ENCODE data around the gene HEMGN. TPM values are rescaled to one million over a fixed set of nuclear protein-coding genes. Genes with fewer than 3 reads are reported as not detected.

HEMGN gene
- total RNA-seq, 6 donors from 2014 or later: 0.26 to 3.0 (median 0.51) TPM

DNA sequence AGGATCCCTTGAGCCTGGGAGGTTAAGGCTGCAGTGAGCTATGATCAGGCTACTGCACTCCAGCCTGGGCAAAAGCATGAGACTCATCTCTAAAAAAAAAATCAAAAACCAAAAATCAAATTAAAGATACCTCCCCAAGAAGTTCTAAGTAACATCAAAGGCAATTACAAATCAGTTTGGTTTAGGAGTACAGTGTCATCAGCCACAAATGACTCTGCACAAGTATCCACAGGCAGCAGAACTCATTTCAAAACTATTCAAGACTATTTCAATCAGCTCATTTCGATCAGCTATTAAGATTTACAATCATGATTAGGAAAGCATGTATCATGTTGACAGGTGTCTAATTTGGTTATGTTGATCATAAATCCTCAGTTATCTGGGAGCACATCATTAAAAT lies 34.8 kb downstream of the HEMGN start:
- WGBS, 2 donors: 75 to 78% methylated on average over 1 of the region's 1 CpG
- Histone ChIP-seq H3K36me3 (peaks cover 2 to 39% (median 8%) of the 10 kb centered on the region in 4 donors), H3K27me3 (no peaks in the 10 kb centered on the region), H3K27ac (no peak overlapping the region), H3K4me1 (peaks cover 6 to 34% (median 20%) of the 10 kb centered on the region in 4 donors), H3K9me3 (no peaks in the 10 kb centered on the region), H3K4me3 (no peak overlapping the region)
- TF ChIP-seq POLR2AphosphoS5 (IDR thresholded peaks at IDR 0.05): no peak
- TF ChIP-seq, protein P1, sequence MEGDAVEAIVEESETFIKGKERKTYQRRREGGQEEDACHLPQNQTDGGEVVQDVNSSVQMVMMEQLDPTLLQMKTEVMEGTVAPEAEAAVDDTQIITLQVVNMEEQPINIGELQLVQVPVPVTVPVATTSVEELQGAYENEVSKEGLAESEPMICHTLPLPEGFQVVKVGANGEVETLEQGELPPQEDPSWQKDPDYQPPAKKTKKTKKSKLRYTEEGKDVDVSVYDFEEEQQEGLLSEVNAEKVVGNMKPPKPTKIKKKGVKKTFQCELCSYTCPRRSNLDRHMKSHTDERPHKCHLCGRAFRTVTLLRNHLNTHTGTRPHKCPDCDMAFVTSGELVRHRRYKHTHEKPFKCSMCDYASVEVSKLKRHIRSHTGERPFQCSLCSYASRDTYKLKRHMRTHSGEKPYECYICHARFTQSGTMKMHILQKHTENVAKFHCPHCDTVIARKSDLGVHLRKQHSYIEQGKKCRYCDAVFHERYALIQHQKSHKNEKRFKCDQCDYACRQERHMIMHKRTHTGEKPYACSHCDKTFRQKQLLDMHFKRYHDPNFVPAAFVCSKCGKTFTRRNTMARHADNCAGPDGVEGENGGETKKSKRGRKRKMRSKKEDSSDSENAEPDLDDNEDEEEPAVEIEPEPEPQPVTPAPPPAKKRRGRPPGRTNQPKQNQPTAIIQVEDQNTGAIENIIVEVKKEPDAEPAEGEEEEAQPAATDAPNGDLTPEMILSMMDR (IDR thresholded peaks at IDR 0.05): no peak
- no peak for DNase-seq
- no peak for ATAC-seq (ENCODE audit: low FRiP score in 2 of 2)

DNA sequence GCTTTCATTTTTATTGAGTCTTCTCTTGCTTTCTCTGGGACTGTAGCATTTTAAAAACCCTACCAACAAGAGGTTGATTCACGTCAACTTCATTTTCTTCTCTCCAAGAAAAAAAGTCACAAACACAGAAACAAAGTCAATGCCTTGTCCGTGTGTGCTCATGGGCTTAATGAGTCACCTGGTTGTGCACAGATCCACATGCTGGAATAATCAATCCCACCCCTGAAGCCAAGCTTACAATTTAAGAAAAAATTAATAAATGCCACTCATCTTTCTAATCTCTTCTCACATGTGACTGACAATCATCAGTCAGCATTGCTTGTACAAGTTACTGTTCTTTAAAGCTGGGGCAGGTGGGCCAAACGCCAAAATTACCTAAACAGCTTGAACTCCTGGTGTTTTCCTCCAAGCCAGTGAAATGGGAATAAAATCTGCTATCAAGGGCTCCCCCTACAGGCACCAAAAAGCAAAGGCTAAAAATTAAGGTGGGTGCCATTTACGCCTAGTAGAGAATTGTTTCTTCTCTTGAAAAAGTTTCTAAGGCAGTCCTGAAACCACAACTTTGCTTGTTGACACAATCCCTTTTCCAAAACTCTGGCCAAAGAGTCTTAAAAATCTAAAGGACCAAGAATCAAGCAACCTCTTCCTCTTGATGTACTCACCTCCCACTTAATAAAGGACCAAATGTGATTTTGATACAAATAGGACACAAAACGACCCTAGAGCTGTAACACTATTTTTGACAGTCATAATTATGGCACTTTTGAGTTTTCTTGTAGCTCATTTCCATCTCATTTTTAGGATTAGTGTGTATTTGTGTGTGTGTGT lies 37.0 kb downstream of the HEMGN start:
- H3K4me1 ChIP-seq: peaks cover 2 to 15% (median 5%) of the 10 kb centered on the region in 4 donors
- no peak overlapping the region for H3K4me3 ChIP-seq
- H3K9me3 ChIP-seq: no peaks in the 10 kb centered on the region
- DNase-seq (no peak), ATAC-seq (ENCODE audit: low FRiP score in 2 of 2) (peak; percentile 63 to 82)
- H3K27me3 ChIP-seq: no peaks in the 10 kb centered on the region
- H3K27ac ChIP-seq: no peak overlapping the region
- 41 to 52% methylated on average over 5 of the region's 5 CpGs for WGBS, 2 donors
- peaks cover 2 to 25% (median 9%) of the 10 kb centered on the region in 4 donors for H3K36me3 ChIP-seq
- no peak for TF ChIP-seq EP300 (IDR thresholded peaks at IDR 0.05)
- TF ChIP-seq, protein P1 (IDR thresholded peaks at IDR 0.05): peak; percentile 56 to 69 (median 67)

DNA sequence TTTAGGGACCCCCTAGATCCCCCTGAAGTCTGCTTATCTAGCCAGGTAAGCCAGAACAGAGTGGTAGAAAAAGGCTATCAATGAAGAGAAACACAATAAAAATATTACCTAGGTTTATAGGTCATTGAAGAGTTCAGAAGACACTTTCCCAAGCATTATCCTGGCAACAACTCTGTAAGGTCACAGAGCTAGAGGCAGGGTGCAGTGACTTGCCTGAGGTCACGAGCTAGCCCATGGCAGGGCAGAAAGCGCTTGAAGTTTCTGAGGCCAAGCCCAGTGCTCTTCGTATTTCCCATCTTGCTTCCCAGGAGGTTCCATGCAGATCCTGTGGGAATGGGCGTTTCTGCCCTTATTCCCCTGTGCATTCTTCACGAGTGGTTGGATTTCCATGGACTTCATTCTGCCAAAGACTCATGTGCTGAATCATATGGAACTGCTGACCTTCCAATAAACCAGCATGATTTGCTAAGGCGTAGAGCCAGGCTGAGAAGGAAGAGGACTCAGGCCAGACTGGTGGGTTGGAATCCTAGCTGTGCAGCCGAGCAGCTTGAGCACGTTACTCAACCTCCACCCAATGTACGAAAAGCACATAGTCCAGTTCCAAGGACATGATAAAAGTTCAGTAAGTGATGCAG lies 37.8 kb downstream of the HEMGN start:
- Histone ChIP-seq H3K36me3 (peaks cover 2 to 25% (median 11%) of the 10 kb centered on the region in 4 donors), H3K27ac (no peak overlapping the region), H3K4me3 (no peak overlapping the region), H3K27me3 (no peaks in the 10 kb centered on the region), H3K9me3 (no peaks in the 10 kb centered on the region), H3K4me1 (peaks cover 0 to 8% (median 0%) of the 10 kb centered on the region in 4 donors)
- WGBS, 2 donors: 89 to 90% methylated on average over 9 of the region's 9 CpGs
- DNase-seq: no peak
- TF ChIP-seq POLR2A (IDR thresholded peaks at IDR 0.05) (no peak), POLR2AphosphoS5 (IDR thresholded peaks at IDR 0.05) (no peak), EP300 (IDR thresholded peaks at IDR 0.05) (no peak)
- TF ChIP-seq, protein P1 (IDR thresholded peaks at IDR 0.05): no peak
- ATAC-seq (ENCODE audit: low FRiP score in 2 of 2): no peak

DNA sequence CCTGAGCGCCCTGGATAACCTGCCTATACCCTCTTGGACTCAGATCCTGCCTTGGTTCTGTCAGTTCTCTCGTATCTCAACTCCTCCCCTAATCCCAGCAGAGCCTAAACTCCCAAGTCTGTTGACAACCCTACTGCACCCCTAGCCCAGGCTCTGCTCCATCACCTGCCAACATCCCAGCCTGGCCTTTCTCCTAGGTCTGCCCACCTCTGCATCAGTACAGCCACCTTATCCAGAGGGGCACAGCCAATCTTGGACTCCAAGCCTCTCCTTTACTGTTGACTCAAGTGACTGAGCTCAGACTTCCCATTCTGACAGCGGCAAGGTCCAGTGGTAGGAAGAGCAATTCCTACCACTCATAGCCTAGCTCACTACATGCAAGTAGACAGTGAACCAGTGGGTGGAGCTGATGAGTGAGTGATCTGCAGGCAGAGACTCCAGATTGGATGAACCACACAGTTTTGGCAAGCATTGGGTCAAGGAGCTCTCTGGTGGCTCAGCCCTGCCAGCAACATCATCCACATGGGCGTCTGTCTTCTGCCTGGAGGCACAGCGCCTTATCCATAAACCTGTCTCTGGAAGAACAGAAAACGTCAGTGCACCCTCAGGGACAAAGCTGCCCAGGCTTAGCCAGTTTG lies 42.2 kb downstream of the HEMGN start:
- H3K9me3 ChIP-seq: no peaks in the 10 kb centered on the region
- ATAC-seq (ENCODE audit: low FRiP score in 2 of 2): peak; percentile 52
- no peak for DNase-seq
- no peak overlapping the region for H3K27ac ChIP-seq
- peaks cover 0 to 3% (median 0%) of the 10 kb centered on the region in 4 donors for H3K4me1 ChIP-seq
- no peaks in the 10 kb centered on the region for H3K27me3 ChIP-seq
- H3K36me3 ChIP-seq: peaks cover 0 to 10% (median 6%) of the 10 kb centered on the region in 4 donors
- WGBS, 2 donors: 84 to 89% methylated on average over 6 of the region's 6 CpGs
- no peak overlapping the region for H3K4me3 ChIP-seq
- TF ChIP-seq POLR2A (IDR thresholded peaks at IDR 0.05): no peak
- TF ChIP-seq EP300 (IDR thresholded peaks at IDR 0.05): no peak
- TF ChIP-seq, protein P1 (IDR thresholded peaks at IDR 0.05): no peak

Data from upper lobe of left lung (tissue), 6 donors.